ENCODE data around the gene MNX1. TPM values are rescaled to one million over a fixed set of nuclear protein-coding genes. Genes with fewer than 3 reads are reported as not detected.
A peak's percentile ranks its signal among the peaks of the same experiment; 100 is the strongest.

The MNX1 gene
- polyA plus RNA-seq, 1 donor from 2014 or later = not detected

GRCh38 chr7:157002819-157003421, 7.5 kb downstream of the MNX1 start:
- H2AFZ ChIP-seq (ENCODE audit: low read depth, low read length) = no peak overlapping the region
- H3K9me2 ChIP-seq (ENCODE audit: insufficient read depth, low read length) = no peaks in the 10 kb centered on the region
- H3K4me2 ChIP-seq (ENCODE audit: low read length) = no peak overlapping the region
- TF ChIP-seq EZH2 (IDR thresholded peaks at IDR 0.05; ENCODE audit: borderline replicate concordance, insufficient read depth, low read length, poor library complexity, severe bottlenecking) (peak; percentile 28), REST (IDR thresholded peaks at IDR 0.05; ENCODE audit: borderline replicate concordance) (no peak)
- H3K79me2 ChIP-seq (replicated peaks; ENCODE audit: insufficient read depth, low read length) = no peaks in the 10 kb centered on the region
- H3K4me3 ChIP-seq (ENCODE audit: low read length) = no peak overlapping the region
- H3K27me3 ChIP-seq (ENCODE audit: insufficient read depth, low read depth, low read length) = peaks cover 97% of the 10 kb centered on the region
- H3K9ac ChIP-seq (ENCODE audit: low read length) = no peak overlapping the region
- H3K9me3 ChIP-seq (ENCODE audit: low read length) = no peaks in the 10 kb centered on the region
- no peaks in the 10 kb centered on the region for H3K36me3 ChIP-seq (ENCODE audit: insufficient read depth, low read length)
- no peaks in the 10 kb centered on the region for H4K20me1 ChIP-seq (ENCODE audit: insufficient read depth)
- no peaks in the 10 kb centered on the region for H3F3A ChIP-seq (ENCODE audit: insufficient read depth, low read length, poor library complexity, severe bottlenecking)
- H3K27ac ChIP-seq (ENCODE audit: low read length) = no peak overlapping the region

- Histone ChIP-seq H3K27ac (ENCODE audit: low read length) (no peak overlapping the region), H3K36me3 (ENCODE audit: insufficient read depth, low read length) (no peaks in the 10 kb centered on the region), H3K79me2 (replicated peaks; ENCODE audit: insufficient read depth, low read length) (no peaks in the 10 kb centered on the region), H3K9ac (ENCODE audit: low read length) (no peak overlapping the region), H3K9me3 (ENCODE audit: low read length) (no peaks in the 10 kb centered on the region), H4K20me1 (ENCODE audit: insufficient read depth) (no peaks in the 10 kb centered on the region), H3K27me3 (ENCODE audit: insufficient read depth, low read depth, low read length) (peaks cover 97% of the 10 kb centered on the region), H3K9me2 (ENCODE audit: insufficient read depth, low read length) (no peaks in the 10 kb centered on the region), H2AFZ (ENCODE audit: low read depth, low read length) (no peak overlapping the region), H3F3A (ENCODE audit: insufficient read depth, low read length, poor library complexity, severe bottlenecking) (no peaks in the 10 kb centered on the region), H3K4me2 (ENCODE audit: low read length) (no peak overlapping the region), H3K4me3 (ENCODE audit: low read length) (no peak overlapping the region)
- TF ChIP-seq SMC3 (conservative IDR thresholded peaks at IDR 0.05; ENCODE audit: poor library complexity) = no peak
- TF ChIP-seq EP300 (conservative IDR thresholded peaks at IDR 0.05; ENCODE audit: poor library complexity, severe bottlenecking) = no peak
- TF ChIP-seq MXI1 (conservative IDR thresholded peaks at IDR 0.05; ENCODE audit: poor library complexity, severe bottlenecking) = no peak
- no peak for TF ChIP-seq POLR2AphosphoS5 (IDR thresholded peaks at IDR 0.05)
- no peak for TF ChIP-seq RAD21 (conservative IDR thresholded peaks at IDR 0.05)
- TF ChIP-seq REST (IDR thresholded peaks at IDR 0.05; ENCODE audit: borderline replicate concordance) = no peak
- TF ChIP-seq TAF1 (IDR thresholded peaks at IDR 0.05; ENCODE audit: low read depth) = no peak
- no peak for TF ChIP-seq EZH2 (IDR thresholded peaks at IDR 0.05; ENCODE audit: borderline replicate concordance, insufficient read depth, low read length, poor library complexity, severe bottlenecking)
- no peak for TF ChIP-seq CTCF (IDR thresholded peaks at IDR 0.05; ENCODE audit: poor library complexity, severe bottlenecking)
Measured at GRCh38 chr7:157001920-157002818, 8.3 kb downstream of the MNX1 start.

Measured in neural cell (in vitro differentiated cells).